K562 (cell line): Measurements from ENCODE around the gene MCM7. TPM values are rescaled to one million over a fixed set of nuclear protein-coding genes. Genes with fewer than 3 reads are reported as not detected.
A peak's percentile ranks its signal among the peaks of the same experiment; 100 is the strongest.

Experiments used
- ATF7 ChIP-seq: fragments of 450-650 bp; IDR thresholded peaks from 2 replicates; pipeline ENCODE4 v1.7.1; 2014; ENCODE audit warnings: mild to moderate bottlenecking, moderate library complexity
- BRF1 ChIP-seq: IDR thresholded peaks from 3 replicates; pipeline ENCODE4 v1.6.1; 2011; ENCODE audit warnings: borderline replicate concordance, mild to moderate bottlenecking; ENCODE audit not compliant: insufficient read length; ENCODE audit errors: extremely low read depth
- CCAR2 ChIP-seq: fragments of 200-400 bp; formaldehyde crosslinking; IDR thresholded peaks from 2 replicates; pipeline ENCODE4 v1.6.1; 2017; ENCODE audit warnings: mild to moderate bottlenecking, low read depth, low read length
- CHD2 ChIP-seq: IDR thresholded peaks from 2 replicates; pipeline ENCODE4 v1.6.1; 2011; ENCODE audit warnings: low read depth, low read length
- HDAC3 ChIP-seq: fragments of 450-650 bp; IDR thresholded peaks from 2 replicates; pipeline ENCODE4 v1.6.1; 2018; ENCODE audit warnings: borderline replicate concordance, mild to moderate bottlenecking, moderate library complexity; ENCODE audit not compliant: partially characterized antibody
- KLF6 ChIP-seq: fragments of 250-450 bp; sonication (Bioruptor Pico); IDR thresholded peaks from 2 replicates; pipeline ENCODE4 v1.4.0; 2020; ENCODE audit warnings: mild to moderate bottlenecking, moderate library complexity, borderline replicate concordance
- MAFG ChIP-seq: fragments of 450-650 bp; conservative IDR thresholded peaks from 2 replicates; pipeline ENCODE4 v1.6.1; 2016; ENCODE audit warnings: missing genetic modification characterization, missing compliant biosample characterization
- MAZ ChIP-seq, 2 experiments: fragments of 450-650 bp in 1 of 2; sonication (generic) in 1 of 2; formaldehyde crosslinking; IDR thresholded peaks in 1 of 2; conservative IDR thresholded peaks in 1 of 2; 2 replicates each; pipeline versions ENCODE4 v1.4.0 to v1.5.0; 2020; ENCODE audit warnings: mild to moderate bottlenecking in 1 of 2, missing genetic modification reagents in 1 of 2
- MCM7 ChIP-seq, 2 experiments: fragments of 450-650 bp; IDR thresholded peaks; 2 replicates each; pipeline ENCODE4 v1.6.1; 2016 to 2018
- MTF1 ChIP-seq: fragments of 250-450 bp; sonication (Bioruptor Pico); IDR thresholded peaks from 2 replicates; pipeline ENCODE4 v1.9.0; 2021; ENCODE audit warnings: moderate library complexity, mild to moderate bottlenecking, inconsistent platforms, borderline replicate concordance
- NBN ChIP-seq: fragments of 450-650 bp; IDR thresholded peaks from 2 replicates; pipeline ENCODE4 v1.6.1; 2016; ENCODE audit warnings: low read depth, mild to moderate bottlenecking
- NCOA2 ChIP-seq, 2 experiments: fragments of 450-650 bp; IDR thresholded peaks; 2 replicates each; pipeline ENCODE4 v1.6.1; 2018; ENCODE audit warnings: mild to moderate bottlenecking in 2 of 2, moderate library complexity in 1 of 2; ENCODE audit not compliant: partially characterized antibody in 2 of 2
- NFE2 ChIP-seq: IDR thresholded peaks from 2 replicates; pipeline ENCODE4 v1.6.1; 2014; ENCODE audit warnings: antibody characterized with exemption, low read depth
- NR2C2 ChIP-seq, 2 experiments: fragments of 200-800 bp in 1 of 2; sonication (Bioruptor generic) in 1 of 2; sonication (generic) in 1 of 2; formaldehyde crosslinking in 1 of 2; IDR thresholded peaks; 2 replicates each; pipeline versions ENCODE4 v1.6.1 to v1.8.0; 2016 to 2022; ENCODE audit warnings: mild to moderate bottlenecking in 1 of 2, missing compliant biosample characterization in 1 of 2, missing genetic modification characterization in 1 of 2, missing genetic modification reagents in 1 of 2
- POLR2AphosphoS2 ChIP-seq: IDR thresholded peaks from 2 replicates; pipeline ENCODE4 v1.6.1; 2012; ENCODE audit warnings: low read length, improper control_type of control experiment
- ZBTB7A ChIP-seq: IDR thresholded peaks from 2 replicates; pipeline ENCODE4 v1.6.1; 2011; ENCODE audit warnings: low read depth, mild to moderate bottlenecking, low read length, moderate library complexity, borderline replicate concordance; ENCODE audit not compliant: control insufficient read depth
- ZBTB9 ChIP-seq: fragments of 450-650 bp; formaldehyde crosslinking; IDR thresholded peaks from 2 replicates; pipeline ENCODE4 v1.4.0; 2020; ENCODE audit warnings: mild to moderate bottlenecking, moderate library complexity
- ZNF23 ChIP-seq: fragments of 250-450 bp; sonication (Bioruptor Pico); IDR thresholded peaks from 2 replicates; pipeline ENCODE4 v1.4.0; 2020; ENCODE audit warnings: mild to moderate bottlenecking
- ZNF644 ChIP-seq: fragments of 200-800 bp; sonication (Bioruptor generic); IDR thresholded peaks from 2 replicates; pipeline ENCODE4 v1.6.1; 2016; ENCODE audit warnings: low read depth, missing genetic modification characterization, missing compliant biosample characterization
- polyA plus RNA-seq, 8 experiments: library from polyadenylated mRNA; depleted of rRNA in 4 of 8; stranded (reverse) in 5 of 8; unstranded in 3 of 8; fragments of >200 nt; fragmentation: Nextera tagmentation in 2 of 8; fragmentation: Illumina TruSeq in 1 of 8; extraction: Ambion mirVana in 2 of 8; extraction: Trizol in 1 of 8; gene quantifications; 2 replicates each; pipeline versions ENCODE4 v1.2.1 to v1.2.3, GENCODE V29; 2011 to 2014; ENCODE audit warnings: inconsistent platforms in 1 of 8, missing spikeins in 1 of 8
- total RNA-seq, 7 experiments: library from RNA; depleted of rRNA in 6 of 7; stranded (reverse); fragments of >200 nt in 6 of 7; fragmentation: Illumina TruSeq in 2 of 7; extraction: Trizol in 2 of 7; gene quantifications; 2 replicates each; pipeline versions ENCODE4 v1.2.1 to v1.2.3, GENCODE V29; 2011 to 2021; ENCODE audit warnings: low replicate concordance in 1 of 7
- TF ChIP-seq, protein P1 (sequence below): fragments of 250-450 bp; sonication (Bioruptor Pico); IDR thresholded peaks from 2 replicates; pipeline ENCODE4 v1.8.0; 2021; ENCODE audit warnings: mild to moderate bottlenecking, moderate library complexity
- TF ChIP-seq, protein P2 (sequence below): sonication (generic); formaldehyde crosslinking; IDR thresholded peaks from 2 replicates; pipeline ENCODE4 v1.8.1; 2023; ENCODE audit warnings: mild to moderate bottlenecking, missing genetic modification reagents
- TF ChIP-seq, protein P3 (sequence below): sonication (generic); formaldehyde crosslinking; IDR thresholded peaks from 2 replicates; pipeline ENCODE4 v1.8.0; 2022; ENCODE audit warnings: mild to moderate bottlenecking, missing genetic modification reagents

Gene MCM7
- total and polyA plus RNA-seq, 9 of the 15 experiments (the other 6 are each of a cell fraction or from before 2014, with no cell fraction given) = 329 to 856 (median 437) TPM

GRCh38 chr7:100049441-100050291 lies 51.5 kb downstream of the MCM7 start, which contains the start of gene ZSCAN21 (continued):
- TF ChIP-seq, protein P1, sequence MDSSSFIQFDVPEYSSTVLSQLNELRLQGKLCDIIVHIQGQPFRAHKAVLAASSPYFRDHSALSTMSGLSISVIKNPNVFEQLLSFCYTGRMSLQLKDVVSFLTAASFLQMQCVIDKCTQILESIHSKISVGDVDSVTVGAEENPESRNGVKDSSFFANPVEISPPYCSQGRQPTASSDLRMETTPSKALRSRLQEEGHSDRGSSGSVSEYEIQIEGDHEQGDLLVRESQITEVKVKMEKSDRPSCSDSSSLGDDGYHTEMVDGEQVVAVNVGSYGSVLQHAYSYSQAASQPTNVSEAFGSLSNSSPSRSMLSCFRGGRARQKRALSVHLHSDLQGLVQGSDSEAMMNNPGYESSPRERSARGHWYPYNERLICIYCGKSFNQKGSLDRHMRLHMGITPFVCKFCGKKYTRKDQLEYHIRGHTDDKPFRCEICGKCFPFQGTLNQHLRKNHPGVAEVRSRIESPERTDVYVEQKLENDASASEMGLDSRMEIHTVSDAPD (CRISPR knock-in tag) = 0 out of 2 replicates have a peak, but pooled peaks have one; percentile 20
- TF ChIP-seq NFE2 = no peak
- peak; percentile 66; the same call in 1 of the 2 replicates for TF ChIP-seq ZBTB7A
- TF ChIP-seq MAFG (tag) = no peak
- TF ChIP-seq MTF1 (CRISPR knock-in tag) = no peak
- TF ChIP-seq NBN = peak; percentile 90; the same call in 1 of the 2 replicates
- peak; percentile 90 to 95 for TF ChIP-seq MAZ (CRISPR knock-in tag; conservative IDR thresholded peaks at IDR 0.05 in 1 of 2, IDR thresholded peaks at IDR 0.05 in 1 of 2)
- no peak for TF ChIP-seq HDAC3
- TF ChIP-seq, protein P2, sequence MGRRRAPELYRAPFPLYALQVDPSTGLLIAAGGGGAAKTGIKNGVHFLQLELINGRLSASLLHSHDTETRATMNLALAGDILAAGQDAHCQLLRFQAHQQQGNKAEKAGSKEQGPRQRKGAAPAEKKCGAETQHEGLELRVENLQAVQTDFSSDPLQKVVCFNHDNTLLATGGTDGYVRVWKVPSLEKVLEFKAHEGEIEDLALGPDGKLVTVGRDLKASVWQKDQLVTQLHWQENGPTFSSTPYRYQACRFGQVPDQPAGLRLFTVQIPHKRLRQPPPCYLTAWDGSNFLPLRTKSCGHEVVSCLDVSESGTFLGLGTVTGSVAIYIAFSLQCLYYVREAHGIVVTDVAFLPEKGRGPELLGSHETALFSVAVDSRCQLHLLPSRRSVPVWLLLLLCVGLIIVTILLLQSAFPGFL (CRISPR knock-in tag) = no peak
- TF ChIP-seq NR2C2 (CRISPR knock-in tag; IDR thresholded peaks at IDR 0.05) = no peak
- TF ChIP-seq NR2C2 (tag; IDR thresholded peaks at IDR 0.05) = peak; percentile 67
- TF ChIP-seq CCAR2 = no peak
- no peak; the same call in 1 of the 2 replicates for TF ChIP-seq CHD2
- TF ChIP-seq, protein P3, sequence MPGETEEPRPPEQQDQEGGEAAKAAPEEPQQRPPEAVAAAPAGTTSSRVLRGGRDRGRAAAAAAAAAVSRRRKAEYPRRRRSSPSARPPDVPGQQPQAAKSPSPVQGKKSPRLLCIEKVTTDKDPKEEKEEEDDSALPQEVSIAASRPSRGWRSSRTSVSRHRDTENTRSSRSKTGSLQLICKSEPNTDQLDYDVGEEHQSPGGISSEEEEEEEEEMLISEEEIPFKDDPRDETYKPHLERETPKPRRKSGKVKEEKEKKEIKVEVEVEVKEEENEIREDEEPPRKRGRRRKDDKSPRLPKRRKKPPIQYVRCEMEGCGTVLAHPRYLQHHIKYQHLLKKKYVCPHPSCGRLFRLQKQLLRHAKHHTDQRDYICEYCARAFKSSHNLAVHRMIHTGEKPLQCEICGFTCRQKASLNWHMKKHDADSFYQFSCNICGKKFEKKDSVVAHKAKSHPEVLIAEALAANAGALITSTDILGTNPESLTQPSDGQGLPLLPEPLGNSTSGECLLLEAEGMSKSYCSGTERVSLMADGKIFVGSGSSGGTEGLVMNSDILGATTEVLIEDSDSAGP = no peak
- no peak for TF ChIP-seq KLF6 (CRISPR knock-in tag)
- TF ChIP-seq ATF7 = peak; percentile 85
- TF ChIP-seq POLR2AphosphoS2 = no peak; the same call in 1 of the 2 replicates
- 0 out of 2 replicates have a peak, but pooled peaks have one; percentile 18 for TF ChIP-seq ZBTB9 (CRISPR knock-in tag)
- TF ChIP-seq ZNF644 = no peak
- no peak for TF ChIP-seq ZNF23 (CRISPR knock-in tag)
- no peak for TF ChIP-seq MCM7 (IDR thresholded peaks at IDR 0.05)
- TF ChIP-seq BRF1 = no peak
- TF ChIP-seq NCOA2 (IDR thresholded peaks at IDR 0.05; ENCODE audit: partially characterized antibody in 2 of 2) = no peak
